GM18508 (cell line): ENCODE data around the gene PARD3B.

Source experiments
- ATAC-seq: cut with Tn5 transposase; IDR thresholded peaks from one replicate; pipeline ENCODE4 v1.9.1; 2021; ENCODE audit warnings: moderate number of reproducible peaks; ENCODE audit not compliant: insufficient read depth, unreplicated experiment

The PARD3B gene

DNA sequence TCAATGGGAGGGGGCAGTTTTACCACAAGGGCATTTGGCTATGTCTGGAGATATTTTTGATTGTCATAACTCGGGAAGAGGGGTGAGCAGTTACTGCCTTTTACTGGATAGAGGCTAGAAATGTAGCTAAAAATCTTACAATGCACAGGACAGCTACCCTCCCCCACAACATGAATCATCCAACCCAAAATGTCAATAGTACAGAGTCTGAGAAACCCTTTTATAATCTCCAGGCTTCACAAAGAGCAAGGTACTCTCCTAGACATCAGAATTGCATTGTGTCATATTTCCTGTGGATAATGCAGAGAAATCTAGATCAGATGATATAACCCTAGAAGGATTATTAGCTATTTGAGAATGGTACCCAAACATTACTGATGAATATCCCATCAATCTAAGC is 859.9 kb downstream of the PARD3B start:
- ATAC-seq: no peak

DNA sequence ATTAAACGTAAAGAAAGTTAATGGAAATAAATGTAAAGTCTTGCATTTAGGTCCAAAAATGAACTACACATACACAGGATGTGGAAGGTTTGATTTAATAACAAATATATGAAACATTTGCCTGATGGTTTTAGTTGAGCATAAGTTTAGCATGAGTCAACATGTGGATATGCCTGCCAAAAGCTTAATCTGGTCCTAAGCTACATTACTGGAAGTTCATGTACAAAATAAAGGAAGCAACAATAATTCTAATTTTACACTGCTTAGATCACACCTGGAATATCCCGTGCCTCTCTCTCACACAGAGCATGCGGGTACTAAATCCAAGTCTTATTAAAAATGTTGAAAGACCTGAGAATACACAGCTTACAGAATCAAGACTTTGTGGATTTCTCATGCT is 860.5 kb downstream of the PARD3B start:
- no peak for ATAC-seq

DNA sequence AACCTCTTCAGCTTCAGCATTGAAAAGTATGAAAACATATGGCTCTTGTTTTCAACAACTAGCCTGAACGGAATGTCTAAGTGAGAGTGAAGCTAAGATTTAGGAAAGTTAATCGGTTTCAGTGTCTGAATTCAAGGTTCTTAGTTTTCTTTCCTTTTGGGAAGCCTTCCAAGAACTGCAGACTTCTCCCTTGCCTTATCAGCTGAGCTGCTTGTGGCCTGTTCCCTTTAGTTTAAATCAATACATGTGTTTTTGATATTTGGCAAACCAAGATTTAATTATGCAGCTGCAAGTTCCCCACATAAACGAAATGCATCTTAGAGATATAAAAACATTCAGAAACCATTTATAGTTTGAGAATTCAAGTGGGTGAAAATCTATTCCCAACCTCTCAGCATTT is 862.7 kb downstream of the PARD3B start:
- no peak for ATAC-seq

GRCh38 chr2:205408696-205409095 is 863.4 kb downstream of the PARD3B start:
- no peak for ATAC-seq

DNA sequence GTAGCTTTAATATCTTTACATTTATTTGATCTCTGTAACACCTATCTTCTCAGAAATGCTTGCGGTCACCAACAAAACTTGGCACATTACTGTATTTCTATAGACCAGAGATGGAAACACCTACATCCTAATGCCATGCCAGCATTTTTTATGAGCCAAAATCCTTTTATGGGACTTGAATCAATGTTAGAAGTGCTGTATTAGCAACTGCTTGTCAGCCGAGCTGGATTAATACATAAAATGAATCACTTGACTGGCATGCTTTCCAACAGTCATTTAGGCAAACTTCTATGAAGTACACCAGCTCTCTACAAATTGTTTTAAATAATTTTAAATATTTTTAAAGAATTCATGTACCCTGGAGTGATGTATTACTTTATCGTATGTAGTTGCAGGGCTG is 864.1 kb downstream of the PARD3B start:
- no peak for ATAC-seq

GRCh38 chr2:205411558-205411957 is 866.3 kb downstream of the PARD3B start:
- no peak for ATAC-seq

- ATAC-seq: no peak
Measured at GRCh38 chr2:205424326-205424725, 879.1 kb downstream of the PARD3B start.

GRCh38 chr2:205425102-205425501 is 879.8 kb downstream of the PARD3B start:
- ATAC-seq: no peak

- no peak for ATAC-seq
Measured at GRCh38 chr2:205427112-205427511, 881.8 kb downstream of the PARD3B start.

DNA sequence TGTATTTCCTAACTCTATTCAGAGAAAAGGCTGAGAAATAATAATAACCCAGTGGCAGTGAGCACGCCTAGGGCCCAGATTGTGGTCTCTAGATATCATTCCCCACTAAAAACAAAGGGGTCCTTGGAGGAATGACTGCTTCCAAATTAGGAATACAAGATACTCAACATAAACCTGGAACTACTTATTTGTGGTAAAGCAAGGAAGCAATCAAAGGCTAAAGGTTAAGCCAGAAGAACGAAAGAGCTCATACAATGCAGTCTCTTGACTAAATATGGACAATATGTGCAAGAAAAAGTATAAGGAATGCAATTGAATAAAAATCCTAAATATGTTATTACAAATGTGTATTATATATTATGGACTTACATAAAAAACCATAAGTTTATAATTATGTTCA is 883.5 kb downstream of the PARD3B start:
- no peak for ATAC-seq

DNA sequence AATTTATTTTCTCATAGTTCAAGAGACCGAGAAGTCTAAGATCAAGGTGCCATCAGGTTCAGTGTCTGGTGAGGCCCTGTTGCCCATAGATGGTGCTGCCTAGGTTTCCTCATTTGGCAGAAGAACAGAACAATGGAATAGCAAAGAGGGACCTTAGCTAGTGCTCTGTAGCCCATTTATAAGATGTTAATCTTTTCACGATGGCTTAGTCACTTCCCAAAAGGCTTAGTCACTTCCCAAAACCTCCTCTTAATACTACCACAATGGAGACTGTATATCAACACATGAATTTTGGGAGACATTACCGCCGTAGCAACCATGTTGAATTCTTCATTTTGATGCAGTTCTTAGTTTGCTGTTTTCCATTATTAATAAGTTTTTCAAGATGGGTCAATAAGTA is 890.7 kb downstream of the PARD3B start:
- no peak for ATAC-seq

DNA sequence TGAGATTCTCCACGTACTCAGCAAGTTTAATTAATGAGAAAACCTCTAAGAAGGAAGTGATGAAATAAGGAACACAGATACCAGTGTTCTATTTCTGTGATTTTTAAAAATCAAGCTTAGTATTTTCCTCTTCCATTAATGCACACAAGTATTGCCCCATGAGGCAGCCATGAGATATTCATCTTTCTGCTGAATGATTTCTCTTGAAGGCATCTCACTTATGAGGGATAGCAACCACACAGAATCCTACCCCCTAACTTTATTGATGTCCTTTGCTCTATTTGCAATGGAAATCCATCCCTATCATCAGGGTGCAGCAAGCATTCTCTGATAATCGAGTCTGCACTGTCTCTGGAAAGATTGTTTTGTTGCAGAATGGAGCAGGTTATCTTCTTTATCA is 893.0 kb downstream of the PARD3B start:
- no peak for ATAC-seq

DNA sequence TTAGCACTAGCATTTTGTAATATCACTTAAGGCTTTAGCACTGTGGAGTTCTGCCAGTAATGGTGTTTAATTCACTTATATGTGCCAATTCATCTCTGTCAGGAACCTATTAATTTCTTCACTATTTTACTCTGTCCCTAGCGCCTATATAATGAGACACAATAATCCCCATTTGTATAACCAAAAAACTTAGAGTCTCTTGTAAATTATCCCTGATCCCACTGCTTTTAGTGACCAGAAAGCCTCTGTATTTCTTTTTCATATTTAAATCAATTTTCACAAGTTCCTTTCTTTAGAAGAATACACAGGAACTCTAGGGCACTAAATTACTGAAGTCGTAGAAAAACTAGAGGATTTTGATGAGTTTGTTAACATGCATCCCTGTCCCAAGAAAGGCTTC is 894.3 kb downstream of the PARD3B start:
- no peak for ATAC-seq

GRCh38 chr2:205441524-205441923 is 896.2 kb downstream of the PARD3B start:
- no peak for ATAC-seq

DNA sequence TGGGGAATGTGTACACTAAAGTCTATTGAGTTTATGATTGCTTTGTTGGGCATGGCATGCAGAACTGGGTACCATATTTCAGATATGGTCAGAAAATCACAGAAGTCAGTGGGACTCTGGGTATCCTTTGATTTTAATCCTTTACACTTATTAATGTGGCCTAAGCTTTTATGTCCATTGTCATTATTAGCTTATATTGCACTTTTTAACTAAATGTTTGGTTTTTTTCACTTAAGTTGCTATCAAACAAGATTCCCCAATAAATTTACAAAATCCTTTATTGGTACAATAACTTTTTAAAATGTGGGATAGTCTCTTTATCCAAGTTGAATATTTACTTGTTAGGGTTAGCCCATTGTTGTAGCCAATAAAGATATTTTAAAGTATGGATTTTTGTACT is 902.9 kb downstream of the PARD3B start:
- ATAC-seq: no peak

DNA sequence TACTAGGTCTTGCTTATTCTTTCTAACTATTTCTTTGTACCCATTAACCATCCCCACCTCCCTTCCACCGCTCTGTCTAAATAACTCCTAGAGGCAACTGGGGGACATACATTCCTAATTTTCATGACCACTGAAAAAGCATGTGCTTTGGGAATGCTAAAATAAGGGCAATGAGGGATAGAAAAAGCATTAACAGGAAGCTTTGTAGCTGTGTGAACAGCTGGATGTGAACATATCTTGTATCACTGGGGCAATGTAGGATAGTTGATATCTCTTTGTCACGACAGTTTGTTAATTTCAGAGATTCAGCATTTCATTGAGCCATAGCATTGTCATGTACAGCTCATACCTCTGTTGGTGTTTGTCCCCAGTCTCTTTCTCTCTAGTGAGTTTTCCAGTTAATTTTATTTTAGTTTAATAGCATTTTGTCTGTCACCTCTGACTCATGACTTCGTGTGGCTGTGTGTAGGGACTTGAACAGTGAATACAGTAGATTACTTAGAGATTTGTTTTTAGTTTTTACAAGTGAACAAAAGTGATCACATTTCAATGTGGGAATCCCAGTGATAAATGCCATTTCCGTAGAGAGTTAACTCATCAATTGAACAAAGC is 906.7 kb downstream of the PARD3B start:
- no peak for ATAC-seq

DNA sequence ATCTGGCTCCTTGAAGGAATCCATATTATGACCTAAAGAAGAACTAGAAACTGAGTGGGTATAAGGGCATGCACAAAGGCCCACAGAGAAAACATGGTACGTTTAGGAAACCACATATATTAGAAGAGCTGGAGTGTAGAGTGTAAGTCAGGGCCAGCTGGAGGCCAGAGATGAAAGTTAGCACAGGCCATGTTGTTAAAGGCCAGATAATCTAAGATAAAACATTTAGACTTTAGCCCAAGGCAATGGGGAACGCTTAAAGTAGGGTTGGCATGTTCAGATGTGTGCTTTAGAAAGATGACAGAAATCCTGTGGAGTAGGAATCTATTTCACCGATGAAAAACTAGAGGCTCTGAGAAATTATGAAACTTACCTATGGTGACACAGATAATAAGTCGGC is 907.9 kb downstream of the PARD3B start:
- no peak for ATAC-seq

DNA sequence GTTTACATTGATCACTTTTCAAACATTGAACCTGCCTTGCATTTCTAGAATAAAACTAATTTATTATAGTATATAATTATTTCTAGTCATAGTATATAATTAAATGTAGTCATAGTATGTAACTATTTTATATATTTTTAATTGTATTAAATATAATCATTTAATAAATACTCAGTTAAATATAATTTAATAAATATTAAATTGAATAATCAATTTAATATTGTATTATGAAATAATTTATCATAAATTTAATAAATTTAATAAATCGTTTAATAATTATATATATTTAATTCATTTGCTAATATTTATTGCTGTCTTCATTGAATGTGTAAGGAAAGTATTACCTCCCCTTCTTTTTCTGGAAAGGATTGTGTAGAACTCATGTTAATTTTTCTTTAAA is 911.4 kb downstream of the PARD3B start:
- no peak for ATAC-seq

GRCh38 chr2:205460217-205460616 is 914.9 kb downstream of the PARD3B start:
- no peak for ATAC-seq

DNA sequence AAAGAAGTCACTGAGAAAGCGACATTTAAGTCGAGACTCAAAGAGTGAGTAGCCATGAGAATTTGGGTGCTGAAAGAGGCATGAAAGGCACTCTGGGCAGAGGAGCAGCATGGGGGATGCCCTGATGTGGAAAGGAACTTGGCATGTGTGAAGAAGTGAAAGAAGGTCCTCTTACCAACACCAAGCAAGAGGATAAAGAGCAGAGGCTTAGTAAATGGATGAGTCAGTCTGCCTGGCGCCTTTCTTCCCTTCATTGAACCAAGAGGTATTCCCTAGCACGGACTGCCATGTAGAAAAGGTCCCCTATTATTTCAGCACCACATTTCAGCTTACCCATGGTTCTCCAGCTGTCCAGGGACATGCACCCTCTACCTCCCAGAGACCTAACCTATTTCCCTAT is 915.9 kb downstream of the PARD3B start:
- ATAC-seq: no peak

DNA sequence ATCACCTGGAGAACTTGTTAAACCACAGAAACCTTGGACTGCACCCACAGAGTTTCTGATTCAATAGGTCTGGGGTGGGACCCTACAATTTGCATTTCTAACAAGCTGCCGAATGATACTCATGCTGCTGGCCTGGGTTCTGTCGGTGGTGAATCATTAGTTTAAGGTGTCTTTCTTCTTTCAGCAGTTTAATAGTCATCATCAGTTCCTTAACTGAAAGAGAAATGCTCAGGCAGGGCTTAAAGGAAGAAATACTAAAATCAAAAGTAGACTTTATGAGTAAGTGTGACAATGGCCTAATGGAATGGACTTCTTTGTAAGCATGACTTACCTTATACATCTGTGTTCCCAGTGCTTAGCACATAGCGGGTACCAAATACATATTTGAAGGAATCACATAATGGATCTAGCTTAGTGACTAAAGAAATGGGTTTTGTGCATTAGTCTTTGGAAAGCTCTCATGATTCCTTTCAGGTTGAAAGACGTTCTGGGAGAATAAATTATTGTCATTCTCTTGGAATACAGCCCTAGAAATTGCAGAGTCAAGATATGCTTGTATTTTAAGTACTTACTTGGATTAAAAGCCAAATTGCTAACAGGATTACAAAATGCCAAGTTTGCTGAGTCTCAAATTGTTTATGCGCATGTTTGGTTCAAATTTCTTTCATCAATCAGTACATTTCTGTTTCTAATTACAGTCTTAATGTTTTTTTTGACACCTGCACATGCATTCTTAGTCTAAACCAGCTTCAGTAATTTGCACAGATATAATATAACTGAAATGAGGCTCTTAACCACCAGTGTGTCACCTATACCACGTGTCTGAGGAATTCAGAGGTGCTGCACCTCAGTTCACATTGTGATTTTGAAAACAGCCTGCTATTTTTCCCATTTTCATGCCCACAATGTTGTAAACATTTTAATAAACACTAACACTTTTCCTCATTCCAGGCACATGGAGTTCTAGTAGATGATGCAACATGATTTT is 916.7 kb downstream of the PARD3B start:
- ATAC-seq: no peak
